ENCODE data around the gene RARRES1. TPM values are rescaled to one million over a fixed set of nuclear protein-coding genes. Genes with fewer than 3 reads are reported as not detected.

The RARRES1 gene
- total RNA-seq, 1 donor from 2014 or later, result 41.5 TPM

GRCh38 chr3:158771982-158772381 is 39.7 kb upstream of the RARRES1 start:
- Histone ChIP-seq H3K27ac (peak overlapping the region; percentile 26), H3K36me3 (no peaks in the 10 kb centered on the region), H3K4me3 (no peak overlapping the region), H3K27me3 (no peaks in the 10 kb centered on the region), H3K9me3 (no peaks in the 10 kb centered on the region), H3K4me1 (peaks cover 65% of the 10 kb centered on the region)
- intact Hi-C loops (cut with DNase I), result no loop called here
- no peak for ATAC-seq
- TF ChIP-seq CTCF (IDR thresholded peaks at IDR 0.05), result no peak
- DNase-seq, result no peak

GRCh38 chr3:158771577-158771976 is 39.3 kb upstream of the RARRES1 start:
- intact Hi-C loops (cut with DNase I), result no loop called here
- ATAC-seq (peak; percentile 58), DNase-seq (no peak)
- Histone ChIP-seq H3K4me1 (peaks cover 61% of the 10 kb centered on the region), H3K27me3 (no peaks in the 10 kb centered on the region), H3K36me3 (no peaks in the 10 kb centered on the region), H3K27ac (peak overlapping the region; percentile 26), H3K4me3 (no peak overlapping the region), H3K9me3 (no peaks in the 10 kb centered on the region)
- TF ChIP-seq CTCF (IDR thresholded peaks at IDR 0.05), result no peak

GRCh38 chr3:158770741-158771350 is 38.6 kb upstream of the RARRES1 start:
- ATAC-seq, result no peak
- H3K36me3 ChIP-seq, result no peaks in the 10 kb centered on the region
- H3K9me3 ChIP-seq, result no peaks in the 10 kb centered on the region
- H3K4me3 ChIP-seq, result no peak overlapping the region
- no peak for TF ChIP-seq CTCF (IDR thresholded peaks at IDR 0.05)
- H3K27ac ChIP-seq, result peak overlapping the region; percentile 26
- no peak for DNase-seq
- H3K4me1 ChIP-seq, result peaks cover 58% of the 10 kb centered on the region
- intact Hi-C loops (cut with DNase I), result no loop called here
- no peaks in the 10 kb centered on the region for H3K27me3 ChIP-seq

- ATAC-seq (no peak), DNase-seq (no peak)
- Histone ChIP-seq H3K9me3 (no peaks in the 10 kb centered on the region), H3K4me3 (no peak overlapping the region), H3K27me3 (no peaks in the 10 kb centered on the region), H3K27ac (peak overlapping the region; percentile 48), H3K36me3 (no peaks in the 10 kb centered on the region), H3K4me1 (peaks cover 51% of the 10 kb centered on the region)
- no peak for TF ChIP-seq CTCF (IDR thresholded peaks at IDR 0.05)
- intact Hi-C loops (cut with DNase I), result no loop called here
Measured at GRCh38 chr3:158769952-158770740, 37.9 kb upstream of the RARRES1 start.

- Histone ChIP-seq H3K36me3 (no peaks in the 10 kb centered on the region), H3K4me1 (peaks cover 45% of the 10 kb centered on the region), H3K27me3 (no peaks in the 10 kb centered on the region), H3K4me3 (no peak overlapping the region), H3K9me3 (no peaks in the 10 kb centered on the region), H3K27ac (peak overlapping the region; percentile 48)
- intact Hi-C loops (cut with DNase I), result no loop called here
- DNase-seq, result no peak
- no peak for TF ChIP-seq CTCF (IDR thresholded peaks at IDR 0.05)
- no peak for ATAC-seq
Measured at GRCh38 chr3:158769549-158769948, 37.3 kb upstream of the RARRES1 start.

All from upper lobe of right lung (tissue), 1 donor.